ENCODE data around the gene CSRNP2.

DNA sequence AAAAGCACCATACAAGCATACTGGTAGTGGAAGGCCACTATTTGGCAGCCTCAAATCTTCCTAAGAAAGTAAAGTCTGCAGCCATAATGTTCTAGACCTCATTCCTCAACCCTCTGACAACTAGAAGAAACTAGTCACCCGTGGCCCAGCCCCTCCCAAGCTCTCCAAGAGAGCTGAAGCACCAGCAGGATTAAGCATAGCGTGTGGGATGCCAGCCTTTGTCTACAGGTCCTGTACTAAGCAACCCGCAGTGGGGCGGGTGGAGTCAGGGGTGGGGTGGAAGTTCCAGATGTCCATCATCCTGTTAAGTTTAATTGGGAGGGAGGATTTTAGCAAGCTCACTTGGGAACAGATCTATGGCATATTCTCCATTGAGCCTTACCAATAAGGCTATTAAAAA lies 71.4 kb downstream of the CSRNP2 start:
- TF ChIP-seq EP300 (IDR thresholded peaks at IDR 0.05) (no peak), POLR2A (IDR thresholded peaks at IDR 0.05) (no peak)
- TF ChIP-seq, protein P1, sequence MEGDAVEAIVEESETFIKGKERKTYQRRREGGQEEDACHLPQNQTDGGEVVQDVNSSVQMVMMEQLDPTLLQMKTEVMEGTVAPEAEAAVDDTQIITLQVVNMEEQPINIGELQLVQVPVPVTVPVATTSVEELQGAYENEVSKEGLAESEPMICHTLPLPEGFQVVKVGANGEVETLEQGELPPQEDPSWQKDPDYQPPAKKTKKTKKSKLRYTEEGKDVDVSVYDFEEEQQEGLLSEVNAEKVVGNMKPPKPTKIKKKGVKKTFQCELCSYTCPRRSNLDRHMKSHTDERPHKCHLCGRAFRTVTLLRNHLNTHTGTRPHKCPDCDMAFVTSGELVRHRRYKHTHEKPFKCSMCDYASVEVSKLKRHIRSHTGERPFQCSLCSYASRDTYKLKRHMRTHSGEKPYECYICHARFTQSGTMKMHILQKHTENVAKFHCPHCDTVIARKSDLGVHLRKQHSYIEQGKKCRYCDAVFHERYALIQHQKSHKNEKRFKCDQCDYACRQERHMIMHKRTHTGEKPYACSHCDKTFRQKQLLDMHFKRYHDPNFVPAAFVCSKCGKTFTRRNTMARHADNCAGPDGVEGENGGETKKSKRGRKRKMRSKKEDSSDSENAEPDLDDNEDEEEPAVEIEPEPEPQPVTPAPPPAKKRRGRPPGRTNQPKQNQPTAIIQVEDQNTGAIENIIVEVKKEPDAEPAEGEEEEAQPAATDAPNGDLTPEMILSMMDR (IDR thresholded peaks at IDR 0.05), result no peak
